ENCODE results near the gene TRIM44.
"Not testable (repeated sequence)": the region's sequence is repeated elsewhere in the genome, so short reads cannot be mapped to it uniquely, and the experiment has no call there.

Gene TRIM44

DNA sequence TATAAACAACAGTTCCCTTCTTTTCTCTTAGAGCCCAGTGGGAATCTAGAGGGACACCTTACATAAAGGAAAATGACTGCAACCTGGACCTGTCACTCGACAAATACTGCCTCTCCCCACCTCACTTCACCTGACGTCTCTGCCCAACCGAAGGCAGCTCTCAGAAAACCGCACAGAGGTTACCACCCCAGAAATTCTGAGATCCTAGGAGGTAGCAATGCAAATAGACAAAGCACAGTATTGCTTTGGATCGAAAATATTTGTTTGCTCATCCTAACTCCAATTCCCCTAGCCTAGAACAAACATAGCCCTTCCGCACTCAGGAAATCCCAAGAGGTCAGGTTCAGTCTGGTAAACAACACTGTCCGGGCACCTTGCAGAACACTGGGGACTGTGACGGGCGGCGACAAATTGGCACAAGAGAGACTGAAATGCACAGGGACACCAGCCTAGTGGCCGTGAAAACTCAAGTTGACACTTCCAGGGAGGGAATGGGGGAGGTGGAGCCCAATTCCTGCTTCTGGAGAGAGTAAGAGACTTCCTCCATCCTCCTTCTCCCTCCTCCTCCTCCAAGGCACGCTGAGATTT is 420 bp upstream of the TRIM44 start:
- H3K9ac ChIP-seq (ENCODE audit: insufficient read length, low read depth), result peak overlapping the region; percentile 74
- DNase-seq (ENCODE audit: low read depth, low spot score), result no peak
- peaks cover 3% of the 10 kb centered on the region for H3K4me1 ChIP-seq (ENCODE audit: insufficient read depth, insufficient read length)
- H3K4me3 ChIP-seq (ENCODE audit: insufficient read length, low read depth), result peak overlapping the region; percentile 78
- H3K36me3 ChIP-seq (ENCODE audit: insufficient read depth, insufficient read length, low read length), result peaks cover 3% of the 10 kb centered on the region
- H3K9me3 ChIP-seq (ENCODE audit: insufficient read depth, low read length), result peaks cover 37% of the 10 kb centered on the region
- peaks cover 10% of the 10 kb centered on the region for H3K27me3 ChIP-seq (ENCODE audit: insufficient read depth, insufficient read length)
- TF ChIP-seq ZNF274 (IDR thresholded peaks at IDR 0.05; ENCODE audit: low read depth, low read length) (no peak), SUZ12 (IDR thresholded peaks at IDR 0.05; ENCODE audit: extremely low read depth, insufficient read depth, insufficient read length) (no peak), YY1 (IDR thresholded peaks at IDR 0.05; ENCODE audit: insufficient read depth, insufficient read length) (no peak)

DNA sequence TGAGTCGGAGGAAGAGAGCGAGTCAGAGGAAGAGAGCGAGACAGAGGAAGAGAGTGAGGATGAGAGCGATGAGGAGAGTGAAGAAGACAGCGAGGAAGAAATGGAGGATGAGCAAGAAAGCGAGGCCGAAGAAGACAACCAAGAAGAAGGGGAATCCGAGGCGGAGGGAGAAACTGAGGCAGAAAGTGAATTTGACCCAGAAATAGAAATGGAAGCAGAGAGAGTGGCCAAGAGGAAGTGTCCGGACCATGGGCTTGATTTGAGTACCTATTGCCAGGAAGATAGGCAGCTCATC is 780 bp downstream of the TRIM44 start:
- no peak for DNase-seq (ENCODE audit: low read depth, low spot score)
- TF ChIP-seq ZNF274 (IDR thresholded peaks at IDR 0.05; ENCODE audit: low read depth, low read length), result no peak
- no peak for TF ChIP-seq SUZ12 (IDR thresholded peaks at IDR 0.05; ENCODE audit: extremely low read depth, insufficient read depth, insufficient read length)
- no peak for TF ChIP-seq YY1 (IDR thresholded peaks at IDR 0.05; ENCODE audit: insufficient read depth, insufficient read length)
- peaks cover 39% of the 10 kb centered on the region for H3K9me3 ChIP-seq (ENCODE audit: insufficient read depth, low read length)
- peak overlapping the region; percentile 74 for H3K9ac ChIP-seq (ENCODE audit: insufficient read length, low read depth)
- H3K4me3 ChIP-seq (ENCODE audit: insufficient read length, low read depth), result peak overlapping the region; percentile 78
- peaks cover 10% of the 10 kb centered on the region for H3K27me3 ChIP-seq (ENCODE audit: insufficient read depth, insufficient read length)
- peaks cover 7% of the 10 kb centered on the region for H3K36me3 ChIP-seq (ENCODE audit: insufficient read depth, insufficient read length, low read length)
- peaks cover 3% of the 10 kb centered on the region for H3K4me1 ChIP-seq (ENCODE audit: insufficient read depth, insufficient read length)

DNA sequence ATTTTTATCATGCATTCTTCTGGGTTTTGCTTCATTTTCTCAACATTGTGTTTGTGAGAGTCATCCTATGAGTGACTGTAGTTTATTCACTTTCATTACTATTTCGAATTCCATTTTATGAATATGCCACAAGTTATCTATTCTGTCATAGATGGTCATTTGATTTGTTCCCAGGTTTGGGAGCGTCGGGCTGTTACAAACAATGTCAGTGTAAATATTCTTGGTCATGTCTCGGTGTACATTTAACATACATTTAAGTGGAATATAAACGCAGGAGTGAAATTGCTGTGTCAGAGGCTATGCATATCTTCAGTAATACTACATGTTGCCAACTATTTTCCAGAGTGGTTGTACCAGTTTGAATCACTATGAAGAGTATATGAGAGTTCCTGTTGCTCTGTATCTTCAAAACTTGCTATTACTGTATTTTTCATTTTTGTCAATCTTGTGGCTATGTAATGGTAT is 2.4 kb downstream of the TRIM44 start:
- Histone ChIP-seq H3K9ac (ENCODE audit: insufficient read length, low read depth) (no peak overlapping the region), H3K36me3 (ENCODE audit: insufficient read depth, insufficient read length, low read length) (peaks cover 7% of the 10 kb centered on the region), H3K9me3 (ENCODE audit: insufficient read depth, low read length) (peaks cover 39% of the 10 kb centered on the region), H3K4me1 (ENCODE audit: insufficient read depth, insufficient read length) (peaks cover 3% of the 10 kb centered on the region), H3K27me3 (ENCODE audit: insufficient read depth, insufficient read length) (peaks cover 10% of the 10 kb centered on the region), H3K4me3 (ENCODE audit: insufficient read length, low read depth) (no peak overlapping the region)
- no peak for DNase-seq (ENCODE audit: low read depth, low spot score)
- no peak for TF ChIP-seq YY1 (IDR thresholded peaks at IDR 0.05; ENCODE audit: insufficient read depth, insufficient read length)
- TF ChIP-seq ZNF274 (IDR thresholded peaks at IDR 0.05; ENCODE audit: low read depth, low read length), result no peak
- no peak for TF ChIP-seq SUZ12 (IDR thresholded peaks at IDR 0.05; ENCODE audit: extremely low read depth, insufficient read depth, insufficient read length)

DNA sequence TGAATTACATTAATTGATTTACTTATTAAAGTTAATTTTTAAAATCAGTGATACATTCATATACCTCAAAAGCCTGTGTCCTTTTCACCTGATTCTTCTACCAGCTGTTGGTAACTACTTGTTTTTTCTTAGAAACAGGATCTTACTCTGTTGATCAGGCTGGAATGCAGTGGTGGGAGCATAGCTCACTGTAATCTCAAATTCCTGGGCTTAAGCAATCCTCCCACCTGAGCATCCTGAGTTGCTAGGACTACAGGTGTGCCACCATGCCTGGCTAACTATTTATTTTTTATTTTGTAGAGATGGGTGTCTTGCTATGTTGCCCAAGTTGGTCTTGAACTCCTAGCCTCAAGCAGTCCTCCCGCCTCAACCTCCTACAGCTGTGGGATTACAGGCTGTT is 4.7 kb downstream of the TRIM44 start:
- TF ChIP-seq ZNF274 (IDR thresholded peaks at IDR 0.05; ENCODE audit: low read depth, low read length), result no peak
- no peak for TF ChIP-seq YY1 (IDR thresholded peaks at IDR 0.05; ENCODE audit: insufficient read depth, insufficient read length)
- TF ChIP-seq SUZ12 (IDR thresholded peaks at IDR 0.05; ENCODE audit: extremely low read depth, insufficient read depth, insufficient read length), result no peak
- peaks cover 7% of the 10 kb centered on the region for H3K36me3 ChIP-seq (ENCODE audit: insufficient read depth, insufficient read length, low read length)
- no peak overlapping the region for H3K4me3 ChIP-seq (ENCODE audit: insufficient read length, low read depth)
- H3K4me1 ChIP-seq (ENCODE audit: insufficient read depth, insufficient read length), result peaks cover 3% of the 10 kb centered on the region
- H3K9me3 ChIP-seq (ENCODE audit: insufficient read depth, low read length), result peaks cover 39% of the 10 kb centered on the region
- no peak for DNase-seq (ENCODE audit: low read depth, low spot score)
- H3K27me3 ChIP-seq (ENCODE audit: insufficient read depth, insufficient read length), result no peaks in the 10 kb centered on the region
- H3K9ac ChIP-seq (ENCODE audit: insufficient read length, low read depth), result no peak overlapping the region

DNA sequence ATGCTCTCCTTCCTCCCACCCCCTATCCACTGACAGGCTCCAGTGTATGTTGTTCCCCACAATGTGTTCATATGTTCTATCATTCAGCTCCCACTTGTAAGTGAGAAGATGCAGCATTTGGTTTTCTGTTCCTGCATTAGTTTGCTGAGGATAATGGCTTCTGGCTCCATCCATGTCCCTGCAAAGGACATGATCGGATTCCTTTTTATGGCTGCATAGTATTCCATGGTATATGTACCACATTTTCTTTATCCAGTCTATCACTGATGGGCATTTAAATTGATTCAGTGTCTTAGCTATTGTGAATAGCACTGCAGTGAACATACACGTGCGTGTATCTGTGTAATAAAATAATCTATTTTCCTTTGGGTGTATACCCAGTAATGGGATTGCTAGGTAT is 5.8 kb downstream of the TRIM44 start:
- H3K27me3 ChIP-seq (ENCODE audit: insufficient read depth, insufficient read length); H3K9ac ChIP-seq (ENCODE audit: insufficient read length, low read depth); H3K36me3 ChIP-seq (ENCODE audit: insufficient read depth, insufficient read length, low read length); H3K4me3 ChIP-seq (ENCODE audit: insufficient read length, low read depth); DNase-seq (ENCODE audit: low read depth, low spot score); H3K4me1 ChIP-seq (ENCODE audit: insufficient read depth, insufficient read length): not testable (repeated sequence)
- peaks cover 38% of the 10 kb centered on the region for H3K9me3 ChIP-seq (ENCODE audit: insufficient read depth, low read length)

DNA sequence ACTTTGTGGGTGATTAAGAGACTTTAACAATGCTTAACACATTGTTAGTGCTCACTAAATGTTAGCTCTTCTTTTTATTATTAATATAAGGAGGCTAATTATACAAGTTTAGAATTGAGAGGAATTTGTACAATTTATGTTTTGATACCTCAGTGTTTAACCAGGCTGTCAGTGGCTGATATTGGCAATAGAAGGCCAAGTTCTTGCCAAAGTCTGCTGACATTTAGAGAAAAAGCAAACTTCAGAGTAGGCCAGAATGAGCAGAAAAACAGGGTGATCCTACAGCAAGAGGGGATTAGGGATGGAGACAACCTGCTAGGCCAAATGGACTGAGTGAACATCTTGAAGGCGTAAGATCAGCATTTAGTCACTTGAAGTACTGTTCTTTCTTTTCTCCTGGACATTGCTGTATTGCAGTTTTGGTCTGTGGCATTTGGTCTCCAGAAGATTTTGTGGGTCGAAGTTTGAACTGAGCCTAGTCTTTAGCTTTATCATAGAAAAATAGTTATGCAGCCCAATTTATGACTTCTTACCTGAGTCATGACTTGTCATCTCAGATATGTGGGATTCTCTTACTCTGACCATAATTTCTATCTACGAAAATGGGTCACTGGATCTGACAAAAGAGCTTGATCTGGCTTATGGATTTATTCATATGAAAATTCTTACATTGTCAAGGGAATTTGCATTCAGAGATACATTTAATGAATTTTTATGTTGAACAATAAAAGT is 9.0 kb downstream of the TRIM44 start:
- Histone ChIP-seq H3K36me3 (ENCODE audit: insufficient read depth, insufficient read length, low read length) (peaks cover 4% of the 10 kb centered on the region), H3K9ac (ENCODE audit: insufficient read length, low read depth) (no peak overlapping the region), H3K27me3 (ENCODE audit: insufficient read depth, insufficient read length) (no peaks in the 10 kb centered on the region), H3K4me1 (ENCODE audit: insufficient read depth, insufficient read length) (no peaks in the 10 kb centered on the region), H3K4me3 (ENCODE audit: insufficient read length, low read depth) (no peak overlapping the region), H3K9me3 (ENCODE audit: insufficient read depth, low read length) (0 out of 2 replicates have a peak, but pooled peaks cover 8% of the 10 kb centered on the region)
- no peak for DNase-seq (ENCODE audit: low read depth, low spot score)
- TF ChIP-seq YY1 (IDR thresholded peaks at IDR 0.05; ENCODE audit: insufficient read depth, insufficient read length) (no peak), SUZ12 (IDR thresholded peaks at IDR 0.05; ENCODE audit: extremely low read depth, insufficient read depth, insufficient read length) (no peak), ZNF274 (IDR thresholded peaks at IDR 0.05; ENCODE audit: low read depth, low read length) (no peak)

DNA sequence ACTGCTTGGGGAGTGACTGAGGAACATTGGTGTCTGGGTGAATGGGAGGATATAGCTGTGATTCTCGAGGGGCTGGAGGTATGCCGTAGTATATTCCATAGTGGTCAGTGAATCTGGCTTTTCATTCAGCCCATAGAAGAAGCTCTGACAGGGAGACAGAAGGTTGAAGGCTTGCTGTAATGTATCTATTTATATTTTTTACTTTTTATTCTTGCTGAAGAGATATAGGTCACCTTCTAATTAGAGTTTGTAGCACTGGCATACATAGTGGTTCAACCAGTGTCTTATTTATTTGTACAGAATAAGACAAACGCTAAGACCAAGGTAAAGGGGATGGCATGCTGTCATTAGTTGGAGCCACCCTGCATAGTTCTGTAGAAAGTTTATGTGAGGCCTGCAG is 10.0 kb downstream of the TRIM44 start:
- TF ChIP-seq ZNF274 (IDR thresholded peaks at IDR 0.05; ENCODE audit: low read depth, low read length) (no peak), YY1 (IDR thresholded peaks at IDR 0.05; ENCODE audit: insufficient read depth, insufficient read length) (no peak), SUZ12 (IDR thresholded peaks at IDR 0.05; ENCODE audit: extremely low read depth, insufficient read depth, insufficient read length) (no peak)
- Histone ChIP-seq H3K36me3 (ENCODE audit: insufficient read depth, insufficient read length, low read length) (no peaks in the 10 kb centered on the region), H3K4me3 (ENCODE audit: insufficient read length, low read depth) (no peak overlapping the region), H3K9ac (ENCODE audit: insufficient read length, low read depth) (no peak overlapping the region), H3K27me3 (ENCODE audit: insufficient read depth, insufficient read length) (no peaks in the 10 kb centered on the region), H3K9me3 (ENCODE audit: insufficient read depth, low read length) (no peaks in the 10 kb centered on the region), H3K4me1 (ENCODE audit: insufficient read depth, insufficient read length) (no peaks in the 10 kb centered on the region)
- DNase-seq (ENCODE audit: low read depth, low spot score), result no peak

Measured in NT2/D1 (cell line).